HepG2 (cell line): ENCODE measurements around the gene LYSET. TPM values are rescaled to one million over a fixed set of nuclear protein-coding genes. Genes with fewer than 3 reads are reported as not detected.

Experiments
- ATAC-seq: fragments of 200-7000 bp; cut with Tn5 transposase; 3 replicates; pipeline ENCODE4 v1.9.1; 2020; ENCODE audit warnings: mild to moderate bottlenecking, moderate library complexity
- BruUV-seq: library from RNA; stranded (reverse); fragments of 400-500 nt; replicated peaks from 2 replicates; lab custom pipeline; 2021; lab: Mats Ljungman, UMichigan
- CTCF ChIA-PET: fragments of 300-600 bp; formaldehyde crosslinking; extraction: SDS; loops from one replicate; lab custom pipeline; 2021; ENCODE audit warnings: low total read pairs, inconsistent platforms, low intra/inter-chr PET ratio; lab: Yijun Ruan, JAX
- POLR2A ChIA-PET: fragments of 350-600 bp; sonication (Branson Sonifier 250); formaldehyde crosslinking; loops from one replicate; lab custom pipeline; 2020; ENCODE audit warnings: antibody characterized with exemption, inconsistent platforms; lab: Yijun Ruan, JAX
- DNase-seq: peaks from one replicate; pipeline ENCODE4 v3.0.0-alpha.2; 2015; ENCODE audit warnings: low spot score
- FAIRE-seq: peaks from 3 replicates; lab custom pipeline; 2011; peaks lifted over from hg19 to GRCh38; lab: Jason Lieb, UNC
- H2AFZ ChIP-seq: one replicate; pipeline ENCODE4 v1.6.1; 2011; ENCODE audit warnings: low read length, inconsistent platforms
- H3K27ac ChIP-seq: fragments of 300-600 bp; 3 replicates; pipeline ENCODE4 v1.8.0; 2011; ENCODE audit warnings: mixed run types, mild to moderate bottlenecking, mixed read lengths, low read length, inconsistent platforms; ENCODE audit not compliant: insufficient read depth; ENCODE audit errors: extremely low read length
- H3K27me3 ChIP-seq, 2 experiments: fragments of 200-600 bp in 1 of 2; 2 replicates in 1 of 2; 3 replicates in 1 of 2; pipeline versions ENCODE4 v1.6.0 to v1.8.0; 2011; ENCODE audit warnings: low read length in 2 of 2, mild to moderate bottlenecking in 2 of 2, moderate library complexity in 2 of 2, inconsistent platforms in 1 of 2; ENCODE audit not compliant: insufficient read depth in 2 of 2, control insufficient read depth in 1 of 2
- H3K36me3 ChIP-seq, 2 experiments: fragments of 200-600 bp in 1 of 2; replicated peaks in 1 of 2; 2 replicates in 1 of 2; 3 replicates in 1 of 2; pipeline versions ENCODE4 v1.5.1 to v1.8.0; 2011; ENCODE audit warnings: low read length in 2 of 2, inconsistent platforms in 1 of 2; ENCODE audit not compliant: insufficient read depth in 2 of 2, control insufficient read depth in 1 of 2
- H3K4me1 ChIP-seq: 2 replicates; pipeline ENCODE4 v1.5.1; 2012; ENCODE audit warnings: low read length, inconsistent platforms; ENCODE audit not compliant: insufficient read depth
- H3K4me2 ChIP-seq: 2 replicates; pipeline ENCODE4 v1.6.0; 2011; ENCODE audit warnings: low read depth, low read length, inconsistent platforms
- H3K4me3 ChIP-seq, 3 experiments: fragments of 200-600 bp in 1 of 3; sonication (generic), shearing (Covaris generic) in 1 of 3; replicated peaks in 1 of 3; 2 replicates each; pipeline ENCODE4 v1.5.1; 2011 to 2016; ENCODE audit warnings: low read length in 3 of 3, inconsistent platforms in 2 of 3, low read depth in 2 of 3, mild to moderate bottlenecking in 2 of 3, control low read depth in 1 of 3, mixed read lengths in 1 of 3; ENCODE audit not compliant: insufficient read depth in 1 of 3
- H3K79me2 ChIP-seq: one replicate; pipeline ENCODE4 v1.6.1; 2011; ENCODE audit warnings: low read length, inconsistent platforms; ENCODE audit not compliant: insufficient read depth
- H3K9ac ChIP-seq: 2 replicates; pipeline ENCODE4 v1.6.0; 2011; ENCODE audit warnings: mild to moderate bottlenecking, low read depth, low read length, inconsistent platforms; ENCODE audit not compliant: insufficient read depth
- H3K9me3 ChIP-seq: 2 replicates; pipeline ENCODE4 v1.5.1; 2012; ENCODE audit warnings: mild to moderate bottlenecking, low read length
- H4K20me1 ChIP-seq: 2 replicates; pipeline ENCODE4 v1.6.0; 2011; ENCODE audit warnings: inconsistent platforms, mild to moderate bottlenecking, low read length, moderate library complexity; ENCODE audit not compliant: insufficient read depth
- CEBPG ChIP-seq: IDR thresholded peaks from 2 replicates; pipeline ENCODE4 v1.6.1; 2016
- NCOR1 ChIP-seq: fragments of 200-600 bp; sonication (generic); IDR thresholded peaks from 2 replicates; pipeline ENCODE4 v1.7.0; 2017; ENCODE audit warnings: antibody characterized with exemption, low read length, borderline replicate concordance
- RAD21 ChIP-seq: fragments of 450-650 bp; formaldehyde crosslinking; IDR thresholded peaks from 2 replicates; pipeline ENCODE4 v1.5.0; 2020; ENCODE audit warnings: mild to moderate bottlenecking
- SAP130 ChIP-seq: IDR thresholded peaks from 2 replicates; pipeline ENCODE4 v1.6.1; 2016; ENCODE audit warnings: low read depth
- SMAD3 ChIP-seq: sonication (generic); formaldehyde crosslinking; IDR thresholded peaks from 2 replicates; pipeline ENCODE4 v1.4.0; 2020; ENCODE audit warnings: missing genetic modification reagents
- SMC3 ChIP-seq: IDR thresholded peaks from 2 replicates; pipeline ENCODE4 v1.6.1; 2011; ENCODE audit warnings: low read length, improper control_type of control experiment
- STAG1 ChIP-seq: sonication (generic); formaldehyde crosslinking; IDR thresholded peaks from 2 replicates; pipeline ENCODE4 v1.4.0; 2020; ENCODE audit warnings: missing genetic modification reagents
- WGBS: methylation state at CpG from one replicate; pipeline ENCODE4 v1.1.6; 2017; ENCODE audit warnings: low lambda C conversion rate; 5-methylcytosine and 5-hydroxymethylcytosine counted together
- in situ Hi-C: cut with HindIII; loops from 2 replicates; pipeline ENCODE4 v1.10.0; 2017; ENCODE audit warnings: low pct_unique_long_range_greater_than_20kb; ENCODE audit not compliant: extremely low pct_ligation_motif_present
- intact Hi-C: fragments of 100-400 bp; cut with micrococcal nuclease; formaldehyde crosslinking; loops from one replicate; pipeline ENCODE4 v1.10.0; 2022; ENCODE audit not compliant: unreplicated experiment
- polyA plus RNA-seq, 8 experiments: library from polyadenylated mRNA; depleted of rRNA in 3 of 8; stranded (reverse) in 7 of 8; unstranded in 1 of 8; fragments of >200 nt; fragmentation: Illumina TruSeq in 4 of 8; extraction: Trizol in 4 of 8; gene quantifications; 2 replicates each; pipeline versions ENCODE4 v1.2.1 to v1.2.3, GENCODE V29; 2011 to 2016; ENCODE audit warnings: low read depth in 4 of 8, missing spikeins in 1 of 8, mixed read lengths in 1 of 8; ENCODE audit not compliant: insufficient read depth in 1 of 8
- total RNA-seq, 5 experiments: library from RNA; depleted of rRNA; stranded (reverse); fragments of >200 nt; fragmentation: Illumina TruSeq; extraction: Trizol; gene quantifications; 2 replicates each; pipeline ENCODE4 v1.2.3, GENCODE V29; 2016; ENCODE audit warnings: low read depth in 1 of 5
- TF ChIP-seq, protein P1 (sequence below): sonication (generic); formaldehyde crosslinking; IDR thresholded peaks from 2 replicates; pipeline ENCODE4 v1.5.0; 2020; ENCODE audit warnings: mild to moderate bottlenecking, missing genetic modification reagents, moderate library complexity
- TF ChIP-seq, protein P2 (sequence below), 2 experiments: IDR thresholded peaks; 2 replicates each; pipeline ENCODE4 v1.6.1; 2011 to 2012; ENCODE audit warnings: low read length in 2 of 2, borderline replicate concordance in 1 of 2, low read depth in 1 of 2, mild to moderate bottlenecking in 1 of 2, moderate library complexity in 1 of 2

LYSET gene
- total and polyA plus RNA-seq, 2 of the 13 experiments (the other 11 are each of a cell fraction or from before 2014, with no cell fraction given): 19.1 to 36.6 TPM

DNA sequence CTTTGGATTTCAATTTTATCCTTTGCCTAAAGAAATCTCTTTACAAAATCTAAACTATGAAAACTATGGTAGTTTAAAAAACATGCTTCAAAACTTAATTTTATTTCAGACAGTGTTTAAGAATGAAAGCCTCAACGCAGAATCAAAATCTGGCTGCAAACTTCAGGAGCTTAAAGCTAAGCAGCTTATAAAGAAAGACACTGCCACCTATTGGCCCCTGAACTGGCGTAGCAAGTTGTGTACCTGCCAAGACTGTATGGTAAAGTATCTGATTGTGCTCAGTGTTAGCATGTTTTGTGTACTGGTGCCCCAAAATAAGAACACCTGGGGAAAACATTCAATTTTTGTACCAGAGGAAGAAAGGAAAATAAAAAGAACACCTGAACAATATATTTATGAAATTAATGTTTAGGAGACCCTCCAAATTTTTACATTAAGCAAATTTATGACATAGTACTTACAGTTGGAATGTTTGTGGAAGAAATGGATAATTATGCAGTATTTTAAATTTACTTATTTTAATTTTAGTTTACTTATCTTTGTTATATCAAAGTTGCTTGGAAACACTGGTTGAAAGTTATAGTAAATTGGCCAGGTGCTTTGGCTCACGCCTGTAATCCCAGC lies 34.1 kb downstream of the LYSET start:
- in situ Hi-C loops (no loop called here), intact Hi-C loops (no loop called here)
- ATAC-seq (peak; percentile 85), FAIRE-seq (peak; percentile 90), DNase-seq (peak; percentile 67)
- no TSS peak for BruUV-seq
- Histone ChIP-seq H3K4me3 (no peak overlapping the region), H3K4me1 (no peaks in the 10 kb centered on the region), H3K27me3 (no peaks in the 10 kb centered on the region), H3K4me2 (no peak overlapping the region), H4K20me1 (no peaks in the 10 kb centered on the region), H2AFZ (no peak overlapping the region), H3K27ac (no peak overlapping the region), H3K9ac (no peak overlapping the region), H3K36me3 (peaks cover 0 to 11% of the 10 kb centered on the region in 2 experiments; a peak in 3 of 5 replicates), H3K79me2 (no peaks in the 10 kb centered on the region), H3K9me3 (no peaks in the 10 kb centered on the region)
- WGBS: 83% methylated on average over 3 of the region's 3 CpGs
- ChIA-PET CTCF (interaction anchor here (1.2 to 1.6 kb wide), 4 partner anchors 11 to 267 kb away, joined by 3 to 11 read pairs (median 5); partner anchors contain the start of gene ITPK1), POLR2A (interaction anchor here (0.6 to 1.0 kb wide), 3 partner anchors 12 to 106 kb away, joined by 3 to 4 read pairs (median 3); partner anchors contain the start of genes GON7, LYSET, MOAP1 and UBR7)
- TF ChIP-seq NCOR1 (no peak), SMAD3 (CRISPR knock-in tag) (0 out of 2 replicates have a peak, but pooled peaks have one; percentile 22), SAP130 (peak; percentile 36; the same call in 1 of the 2 replicates), CEBPG (CRISPR knock-in tag) (no peak), STAG1 (CRISPR knock-in tag) (peak; percentile 81), RAD21 (peak; percentile 30; the same call in 1 of the 2 replicates), SMC3 (peak; percentile 65)
- TF ChIP-seq, protein P1, sequence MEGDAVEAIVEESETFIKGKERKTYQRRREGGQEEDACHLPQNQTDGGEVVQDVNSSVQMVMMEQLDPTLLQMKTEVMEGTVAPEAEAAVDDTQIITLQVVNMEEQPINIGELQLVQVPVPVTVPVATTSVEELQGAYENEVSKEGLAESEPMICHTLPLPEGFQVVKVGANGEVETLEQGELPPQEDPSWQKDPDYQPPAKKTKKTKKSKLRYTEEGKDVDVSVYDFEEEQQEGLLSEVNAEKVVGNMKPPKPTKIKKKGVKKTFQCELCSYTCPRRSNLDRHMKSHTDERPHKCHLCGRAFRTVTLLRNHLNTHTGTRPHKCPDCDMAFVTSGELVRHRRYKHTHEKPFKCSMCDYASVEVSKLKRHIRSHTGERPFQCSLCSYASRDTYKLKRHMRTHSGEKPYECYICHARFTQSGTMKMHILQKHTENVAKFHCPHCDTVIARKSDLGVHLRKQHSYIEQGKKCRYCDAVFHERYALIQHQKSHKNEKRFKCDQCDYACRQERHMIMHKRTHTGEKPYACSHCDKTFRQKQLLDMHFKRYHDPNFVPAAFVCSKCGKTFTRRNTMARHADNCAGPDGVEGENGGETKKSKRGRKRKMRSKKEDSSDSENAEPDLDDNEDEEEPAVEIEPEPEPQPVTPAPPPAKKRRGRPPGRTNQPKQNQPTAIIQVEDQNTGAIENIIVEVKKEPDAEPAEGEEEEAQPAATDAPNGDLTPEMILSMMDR (CRISPR knock-in tag): peak; percentile 75
- TF ChIP-seq, protein P2, sequence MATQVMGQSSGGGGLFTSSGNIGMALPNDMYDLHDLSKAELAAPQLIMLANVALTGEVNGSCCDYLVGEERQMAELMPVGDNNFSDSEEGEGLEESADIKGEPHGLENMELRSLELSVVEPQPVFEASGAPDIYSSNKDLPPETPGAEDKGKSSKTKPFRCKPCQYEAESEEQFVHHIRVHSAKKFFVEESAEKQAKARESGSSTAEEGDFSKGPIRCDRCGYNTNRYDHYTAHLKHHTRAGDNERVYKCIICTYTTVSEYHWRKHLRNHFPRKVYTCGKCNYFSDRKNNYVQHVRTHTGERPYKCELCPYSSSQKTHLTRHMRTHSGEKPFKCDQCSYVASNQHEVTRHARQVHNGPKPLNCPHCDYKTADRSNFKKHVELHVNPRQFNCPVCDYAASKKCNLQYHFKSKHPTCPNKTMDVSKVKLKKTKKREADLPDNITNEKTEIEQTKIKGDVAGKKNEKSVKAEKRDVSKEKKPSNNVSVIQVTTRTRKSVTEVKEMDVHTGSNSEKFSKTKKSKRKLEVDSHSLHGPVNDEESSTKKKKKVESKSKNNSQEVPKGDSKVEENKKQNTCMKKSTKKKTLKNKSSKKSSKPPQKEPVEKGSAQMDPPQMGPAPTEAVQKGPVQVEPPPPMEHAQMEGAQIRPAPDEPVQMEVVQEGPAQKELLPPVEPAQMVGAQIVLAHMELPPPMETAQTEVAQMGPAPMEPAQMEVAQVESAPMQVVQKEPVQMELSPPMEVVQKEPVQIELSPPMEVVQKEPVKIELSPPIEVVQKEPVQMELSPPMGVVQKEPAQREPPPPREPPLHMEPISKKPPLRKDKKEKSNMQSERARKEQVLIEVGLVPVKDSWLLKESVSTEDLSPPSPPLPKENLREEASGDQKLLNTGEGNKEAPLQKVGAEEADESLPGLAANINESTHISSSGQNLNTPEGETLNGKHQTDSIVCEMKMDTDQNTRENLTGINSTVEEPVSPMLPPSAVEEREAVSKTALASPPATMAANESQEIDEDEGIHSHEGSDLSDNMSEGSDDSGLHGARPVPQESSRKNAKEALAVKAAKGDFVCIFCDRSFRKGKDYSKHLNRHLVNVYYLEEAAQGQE (IDR thresholded peaks at IDR 0.05; ENCODE audit: borderline replicate concordance in 1 of 2, low read depth in 1 of 2, low read length in 2 of 2): no peak
